ENCODE data around the gene EXOC6.
"Not testable (repeated sequence)": the region's sequence is repeated elsewhere in the genome, so short reads cannot be mapped to it uniquely, and the experiment has no call there.

Gene EXOC6

DNA sequence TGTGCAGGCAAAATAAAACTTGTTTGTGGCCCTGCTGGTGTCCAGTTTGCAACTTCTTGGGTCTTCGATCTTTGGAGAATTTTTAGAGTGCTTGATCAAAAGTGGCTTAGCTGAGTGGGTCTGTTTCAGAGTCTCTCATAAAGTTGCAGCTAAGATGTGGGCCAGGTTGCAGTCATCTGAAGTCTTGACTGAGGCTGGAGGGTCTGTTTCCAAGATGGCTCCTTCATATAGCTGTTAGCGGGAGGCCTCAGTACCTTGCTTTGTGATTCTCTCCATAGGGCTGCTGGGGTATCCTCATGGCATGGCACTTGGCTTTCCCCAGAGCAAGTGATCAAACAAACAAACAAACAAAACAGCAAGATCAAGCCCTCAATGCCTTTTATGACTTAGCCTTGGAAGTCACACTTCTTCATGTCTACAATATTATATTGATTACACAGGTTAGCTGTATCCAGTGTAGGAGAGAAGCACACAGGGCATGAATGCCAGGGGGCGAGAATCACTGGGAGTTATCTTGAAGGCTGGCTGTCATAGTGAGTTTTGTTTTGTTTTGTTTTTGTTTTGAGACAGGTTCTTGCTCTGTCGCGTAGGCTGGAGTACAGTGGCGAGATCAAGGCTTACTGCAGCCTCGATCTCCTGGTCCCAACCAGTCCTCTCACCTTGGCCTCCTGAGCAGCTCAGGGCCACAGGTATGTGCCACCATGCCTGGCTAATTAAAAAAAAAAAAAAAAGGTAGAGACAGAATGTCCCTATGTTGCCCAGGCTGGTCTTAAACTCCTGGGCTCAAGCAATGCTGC is 235.6 kb downstream of the EXOC6 start:
- DNase-seq, result no peak

DNA sequence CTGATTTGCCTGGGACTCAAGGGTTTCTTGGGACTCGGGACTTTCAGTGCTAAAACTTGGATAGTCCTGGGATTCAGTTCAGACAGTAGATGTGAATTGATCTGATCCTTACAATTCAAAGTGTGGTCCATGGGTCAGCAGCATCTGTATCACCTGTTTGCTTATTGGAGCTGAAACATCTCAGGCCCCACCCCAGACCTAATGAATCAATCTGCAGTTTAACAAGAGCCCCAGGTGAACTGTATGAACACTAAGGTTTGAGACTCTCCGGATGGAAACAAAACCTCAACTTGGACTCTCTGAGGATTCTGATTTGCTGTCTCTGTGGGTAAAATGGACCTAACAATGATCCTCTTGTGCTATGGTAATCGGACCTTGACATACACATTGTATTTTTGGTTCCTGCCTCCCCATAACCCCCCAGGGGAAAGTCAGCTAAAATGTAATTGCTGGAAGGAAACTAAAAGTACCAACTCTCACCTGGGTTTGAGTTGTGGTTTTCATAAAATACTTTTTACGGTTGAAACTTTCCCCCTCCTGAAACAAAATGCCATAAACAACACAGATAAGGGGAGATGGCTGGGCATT is 237.0 kb downstream of the EXOC6 start:
- no peak for DNase-seq

DNA sequence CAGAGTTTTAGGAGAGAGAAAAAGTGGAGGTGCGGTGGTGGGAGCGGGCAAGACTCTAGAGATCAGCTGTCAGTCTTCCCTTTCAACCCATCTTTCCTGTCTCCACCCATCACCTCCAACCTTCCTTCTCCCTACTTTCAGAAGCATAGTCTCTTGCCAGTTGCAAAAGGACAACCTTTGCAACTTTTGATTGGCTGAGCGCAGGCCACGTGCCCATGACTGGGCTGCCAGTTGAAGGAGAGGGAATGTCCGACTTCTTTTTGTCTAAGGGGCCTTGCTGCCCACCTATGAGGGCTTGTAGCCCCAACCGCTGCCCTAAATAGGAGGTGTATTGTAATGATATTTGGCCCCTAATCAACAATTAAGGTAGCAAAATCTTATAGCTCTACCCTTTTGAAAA is 238.0 kb downstream of the EXOC6 start:
- DNase-seq, result no peak

DNA sequence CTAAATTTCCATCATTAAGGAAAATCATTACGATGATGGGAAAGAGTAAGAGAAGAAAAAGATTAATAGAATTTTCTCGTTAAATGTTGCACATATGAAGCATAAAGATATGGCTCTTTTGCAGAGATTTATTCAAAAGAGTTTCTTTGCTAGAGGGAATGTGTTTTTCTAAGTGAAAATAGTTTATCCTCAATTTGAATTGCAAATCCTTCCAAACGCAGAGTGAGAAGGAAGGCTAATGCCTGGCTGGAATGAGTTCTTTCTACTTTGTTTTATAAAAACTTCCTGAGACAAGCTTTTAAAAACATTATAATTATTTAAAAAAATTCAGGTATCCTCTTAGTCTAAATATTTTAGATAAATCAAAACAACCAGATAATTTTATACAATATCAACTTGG is 239.5 kb downstream of the EXOC6 start:
- DNase-seq, result no peak

DNA sequence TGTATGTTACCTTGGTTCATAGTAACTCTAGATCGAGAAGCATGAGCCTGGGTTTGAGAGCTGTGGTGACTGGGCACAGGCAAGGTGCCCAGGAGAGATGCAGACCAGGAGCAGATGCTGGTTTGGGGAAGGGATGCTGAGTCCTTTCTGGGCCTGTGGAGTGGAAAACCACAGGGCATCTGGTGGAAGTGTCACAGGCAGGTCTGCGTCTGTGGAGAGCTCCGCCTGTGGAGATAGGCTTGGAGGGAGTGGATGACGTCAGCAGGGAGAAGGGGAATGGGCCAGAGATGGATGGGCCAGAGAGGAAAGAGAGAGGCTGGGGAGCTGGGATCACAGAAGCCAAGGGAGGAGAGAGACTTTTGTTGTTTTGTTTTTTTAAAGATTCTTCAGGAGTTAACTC is 240.1 kb downstream of the EXOC6 start:
- no peak for DNase-seq

DNA sequence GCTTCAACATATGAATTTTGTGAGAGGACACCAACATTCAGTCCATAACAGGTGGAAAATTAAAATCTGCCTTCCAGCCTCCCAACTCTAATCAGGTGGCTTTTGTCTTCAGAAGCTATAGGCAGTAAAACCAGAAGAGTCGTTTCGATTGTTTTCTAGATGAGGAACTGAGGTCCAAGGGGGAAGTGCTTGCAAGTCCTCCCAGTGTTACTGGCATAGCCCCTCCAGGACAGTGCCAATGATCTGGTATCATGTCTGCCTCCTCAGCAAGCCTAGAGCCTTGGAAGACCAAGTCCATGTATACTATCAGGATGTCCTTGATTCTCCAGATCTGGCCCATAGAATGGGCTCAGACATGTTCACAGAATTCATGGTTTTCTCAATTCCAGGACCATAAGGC is 242.3 kb downstream of the EXOC6 start:
- DNase-seq, result no peak

DNA sequence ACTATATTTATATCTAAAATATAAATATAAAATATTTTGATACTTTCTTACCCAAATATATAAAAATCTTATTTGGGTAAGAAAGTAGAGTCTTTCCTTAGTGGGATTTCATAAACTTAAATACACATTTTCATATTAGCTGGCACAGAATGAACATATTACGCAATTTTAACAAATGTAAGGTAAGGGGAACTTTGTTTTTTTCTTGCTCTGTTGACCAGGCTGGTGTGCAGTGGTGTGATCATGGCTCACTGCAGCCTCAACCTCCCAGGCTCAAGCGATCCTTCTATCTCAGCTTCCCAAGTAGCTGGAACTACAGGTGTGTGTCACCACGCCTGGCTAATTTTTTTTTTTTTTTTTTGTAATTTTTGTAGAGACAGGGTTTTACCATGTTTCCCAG is 243.6 kb downstream of the EXOC6 start:
- no peak for DNase-seq

DNA sequence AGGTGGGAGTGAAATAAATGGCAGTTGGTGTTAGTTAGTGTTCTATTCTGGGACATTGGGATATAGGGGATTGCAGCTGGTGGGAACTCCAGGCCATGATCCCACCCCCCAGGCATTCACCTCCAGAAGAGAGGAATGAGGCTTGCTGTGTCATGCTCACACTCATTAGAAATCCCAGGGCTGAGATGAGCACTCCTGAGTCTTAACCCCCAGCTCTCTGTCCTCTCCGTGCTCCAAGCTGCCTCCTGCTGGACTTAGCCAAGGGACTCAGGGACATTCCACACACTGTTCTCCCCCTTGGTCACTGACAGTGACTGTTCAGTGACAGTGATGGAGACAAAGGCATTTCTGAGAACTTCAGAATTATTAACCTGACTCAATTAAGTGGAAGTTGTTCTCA is 246.9 kb downstream of the EXOC6 start:
- no peak for DNase-seq

DNA sequence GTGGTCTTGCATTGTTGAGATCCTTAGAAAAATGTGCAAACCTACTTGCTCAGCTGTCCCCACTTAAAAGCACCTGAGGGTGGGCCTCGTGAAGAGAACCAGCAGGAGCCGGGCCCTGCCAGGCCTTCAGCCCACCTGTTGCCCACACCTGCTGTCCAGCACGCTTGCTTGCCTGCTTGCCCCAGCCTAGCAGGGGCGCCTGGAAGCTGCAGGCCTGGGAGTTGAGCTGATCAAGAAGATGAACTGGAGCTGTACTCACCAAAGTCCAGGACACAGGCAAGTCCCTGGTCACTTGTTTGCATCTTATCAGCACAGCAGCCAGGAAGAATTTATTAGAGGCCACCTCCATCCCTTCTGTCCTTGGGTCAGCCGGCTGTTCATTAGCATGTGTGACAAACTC is 248.6 kb downstream of the EXOC6 start:
- DNase-seq, result no peak

DNA sequence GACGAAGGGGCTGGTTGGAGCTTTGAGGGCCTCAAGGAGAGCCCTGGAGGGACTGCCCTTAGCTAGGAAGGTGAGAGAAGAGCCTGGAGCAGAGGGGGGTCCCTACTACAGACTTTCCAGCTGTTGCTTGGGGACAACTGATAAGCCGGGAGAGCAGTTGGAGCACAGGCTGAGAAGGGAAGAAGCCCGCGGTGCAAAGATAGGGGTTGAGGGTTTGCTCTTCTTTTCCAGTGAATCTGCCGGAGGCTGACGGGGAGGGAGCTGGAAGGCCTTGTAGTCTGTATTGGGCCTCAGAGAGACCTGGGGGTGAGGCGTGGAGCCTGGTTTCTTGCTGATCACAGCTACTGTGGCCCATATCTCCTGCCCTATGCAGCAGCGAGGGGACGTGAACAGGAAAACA is 249.1 kb downstream of the EXOC6 start:
- DNase-seq, result no peak

DNA sequence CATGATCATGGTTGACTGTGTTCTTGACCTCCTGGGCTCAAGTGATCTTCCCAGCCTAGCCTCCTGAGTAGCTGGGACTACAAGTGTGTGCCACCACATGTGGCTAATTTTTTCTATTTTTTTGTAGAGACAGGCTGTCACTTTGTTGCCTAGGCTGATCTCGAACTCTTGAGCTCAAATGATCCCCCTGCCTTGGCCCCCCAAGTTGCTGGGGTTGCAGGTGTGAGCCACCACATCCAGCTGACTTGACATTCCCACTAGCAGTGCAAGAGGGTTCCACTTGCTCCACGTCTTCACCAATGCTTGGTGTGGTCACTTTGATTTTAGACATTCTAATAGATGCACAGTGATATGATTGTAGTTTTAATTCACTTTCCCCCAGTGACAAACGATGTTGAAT is 250.5 kb downstream of the EXOC6 start:
- no peak for DNase-seq

DNA sequence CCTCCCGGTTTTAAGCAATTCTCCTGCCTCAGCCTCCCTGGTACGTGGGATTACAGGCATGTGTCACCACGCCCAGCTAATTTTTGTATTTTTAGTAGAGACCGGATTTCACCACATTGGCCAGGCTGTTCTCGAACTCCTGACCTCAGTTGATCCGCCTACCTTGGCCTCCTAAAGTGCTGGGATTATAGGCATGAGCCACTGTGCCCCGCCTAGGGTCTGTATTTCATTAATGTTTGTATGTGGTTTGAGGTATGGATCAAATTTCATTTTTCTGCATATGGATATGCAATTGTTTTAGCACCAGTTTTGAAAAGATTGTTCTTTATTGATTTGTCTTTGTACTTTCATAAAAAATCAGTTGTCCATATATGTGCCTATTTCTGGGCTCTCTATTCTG is 251.3 kb downstream of the EXOC6 start:
- DNase-seq, result no peak

DNA sequence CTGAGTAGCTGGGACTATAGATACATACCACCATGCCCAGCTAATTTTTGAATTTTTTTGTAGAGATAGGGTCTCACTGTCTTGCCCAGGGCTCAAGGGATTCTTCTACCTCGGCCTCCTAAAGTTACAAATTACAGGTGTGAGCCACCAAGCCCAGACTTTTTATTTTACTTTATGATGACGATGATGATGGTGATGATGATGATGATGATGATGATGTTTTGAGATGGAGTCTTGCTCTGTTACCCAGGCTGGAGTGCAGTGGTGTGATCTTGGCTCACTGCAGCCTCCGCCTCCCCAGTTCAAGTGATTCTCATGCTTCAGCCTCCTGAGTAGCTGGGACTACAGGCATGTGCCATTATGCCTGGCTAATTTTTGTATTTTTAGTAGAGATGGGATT is 252.8 kb downstream of the EXOC6 start:
- DNase-seq, result not testable (repeated sequence)

DNA sequence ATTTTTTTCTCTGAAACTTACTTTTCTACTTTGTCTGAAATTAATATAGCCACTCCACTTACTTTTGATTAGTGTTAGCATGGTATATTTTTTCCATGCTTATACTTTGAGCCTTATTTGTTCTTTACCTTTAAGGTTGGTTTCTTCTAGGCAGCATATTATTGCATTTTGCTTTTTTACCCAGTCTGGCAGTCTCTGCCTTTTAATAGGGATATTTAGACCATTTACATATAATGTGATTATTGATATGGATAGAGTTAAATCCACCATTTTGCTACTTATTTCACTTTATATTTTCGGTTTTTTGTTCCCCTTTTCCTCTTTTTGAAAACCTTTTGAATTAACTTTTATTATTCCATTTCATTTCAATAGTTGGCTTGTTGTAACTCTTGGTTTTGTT is 255.6 kb downstream of the EXOC6 start:
- DNase-seq, result no peak

DNA sequence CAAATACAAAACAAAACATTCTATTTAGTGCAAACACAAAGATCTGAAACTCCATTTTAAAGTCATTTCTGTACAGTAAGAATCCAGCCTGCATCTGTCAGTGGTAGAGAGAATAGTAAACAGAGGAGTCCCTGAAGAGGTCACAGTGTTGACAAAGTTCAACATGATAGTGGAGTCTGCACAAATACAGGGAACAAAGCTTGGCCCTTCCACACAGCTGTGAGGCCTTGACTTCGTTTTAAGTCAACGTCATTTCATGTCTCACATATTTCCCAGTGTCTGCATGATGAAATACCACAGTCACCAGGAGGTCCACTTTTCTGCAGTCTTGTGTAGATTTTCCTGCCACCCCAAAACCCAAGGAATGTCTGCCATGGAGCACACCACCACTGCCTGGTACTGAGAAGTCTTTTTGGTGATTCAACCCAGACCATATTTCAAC is 258.3 kb downstream of the EXOC6 start:
- DNase-seq, result no peak

Measured in OCI-M1 (cell line).